Mucosa of rectum (tissue), 2 donors: ENCODE data around the gene DCAF7.

Experiments used
- H3K27ac ChIP-seq, 2 donors: one replicate each; pipeline ENCODE4 v1.7.0; 2013; ENCODE audit warnings: inconsistent platforms in 2 of 2, low read depth in 2 of 2, low read length in 2 of 2
- H3K27me3 ChIP-seq, 2 donors: one replicate each; pipeline ENCODE4 v1.7.0; 2013; ENCODE audit warnings: low read length in 2 of 2; ENCODE audit not compliant: control insufficient read depth in 2 of 2, insufficient read depth in 2 of 2
- H3K36me3 ChIP-seq, 2 donors: one replicate each; pipeline ENCODE4 v1.7.0; 2013; ENCODE audit warnings: low read length in 2 of 2; ENCODE audit not compliant: control insufficient read depth in 2 of 2, insufficient read depth in 2 of 2
- H3K4me1 ChIP-seq, 2 donors: one replicate each; pipeline ENCODE4 v1.7.0; 2013; ENCODE audit warnings: low read length in 2 of 2, mild to moderate bottlenecking in 1 of 2; ENCODE audit not compliant: control insufficient read depth in 2 of 2, insufficient read depth in 2 of 2
- H3K4me3 ChIP-seq, 2 donors: one replicate each; pipeline ENCODE4 v1.7.0; 2013; ENCODE audit warnings: low read length in 2 of 2
- H3K9ac ChIP-seq, 2 donors: one replicate each; pipeline ENCODE4 v1.7.0; 2013; ENCODE audit warnings: low read length in 2 of 2, low read depth in 1 of 2, mild to moderate bottlenecking in 1 of 2
- H3K9me3 ChIP-seq, 2 donors: one replicate each; pipeline ENCODE4 v1.7.0; 2013; ENCODE audit warnings: low read length in 2 of 2; ENCODE audit not compliant: control insufficient read depth in 2 of 2
- donor health status: healthy.
- donor health status: Normal muscosa, but diverticular disease.

Gene DCAF7

GRCh38 chr17:63546308-63547082, 3.8 kb upstream of the DCAF7 start:
- no peak overlapping the region for H3K9ac ChIP-seq
- no peaks in the 10 kb centered on the region for H3K27me3 ChIP-seq
- H3K27ac ChIP-seq, result no peak overlapping the region
- no peak overlapping the region for H3K4me3 ChIP-seq
- H3K9me3 ChIP-seq, result no peaks in the 10 kb centered on the region
- no peaks in the 10 kb centered on the region for H3K36me3 ChIP-seq
- peaks cover 6 to 8% of the 10 kb centered on the region in 2 donors for H3K4me1 ChIP-seq

- Histone ChIP-seq H3K27ac (no peak overlapping the region), H3K9ac (no peak overlapping the region), H3K36me3 (no peaks in the 10 kb centered on the region), H3K9me3 (no peaks in the 10 kb centered on the region), H3K27me3 (no peaks in the 10 kb centered on the region), H3K4me1 (peaks cover 9 to 11% of the 10 kb centered on the region in 2 donors), H3K4me3 (no peak overlapping the region)
These were observed 3.2 kb upstream of the DCAF7 start for GRCh38 chr17:63547083-63547523.

GRCh38 chr17:63549289-63549945, 860 bp upstream of the DCAF7 start:
- Histone ChIP-seq H3K27me3 (no peaks in the 10 kb centered on the region), H3K36me3 (peaks cover 0 to 6% of the 10 kb centered on the region in 2 donors), H3K9me3 (no peaks in the 10 kb centered on the region), H3K4me3 (peak overlapping the region; percentile 85 to 89), H3K27ac (peak overlapping the region; percentile 84 to 92), H3K9ac (peak overlapping the region; percentile 84 to 95), H3K4me1 (peaks cover 17 to 22% of the 10 kb centered on the region in 2 donors)

- Histone ChIP-seq H3K36me3 (peaks cover 0 to 6% of the 10 kb centered on the region in 2 donors), H3K9ac (peak overlapping the region; percentile 87 to 96), H3K4me1 (peaks cover 17 to 22% of the 10 kb centered on the region in 2 donors), H3K27me3 (no peaks in the 10 kb centered on the region), H3K27ac (peak overlapping the region; percentile 84 to 94), H3K9me3 (no peaks in the 10 kb centered on the region), H3K4me3 (peak overlapping the region; percentile 88 to 99)
These were observed 751 bp downstream of the DCAF7 start for GRCh38 chr17:63550817-63551639.

GRCh38 chr17:63552211-63552610, 1.9 kb downstream of the DCAF7 start:
- H3K4me3 ChIP-seq, result peak overlapping the region; percentile 48 to 99
- no peaks in the 10 kb centered on the region for H3K27me3 ChIP-seq
- H3K9ac ChIP-seq, result peak overlapping the region in 1 of 2 donors; percentile 24
- no peak overlapping the region for H3K27ac ChIP-seq
- H3K9me3 ChIP-seq, result no peaks in the 10 kb centered on the region
- H3K36me3 ChIP-seq, result peaks cover 0 to 6% of the 10 kb centered on the region in 2 donors
- peaks cover 17 to 22% of the 10 kb centered on the region in 2 donors for H3K4me1 ChIP-seq

GRCh38 chr17:63555500-63556156, 5.4 kb downstream of the DCAF7 start:
- H3K4me1 ChIP-seq, result peaks cover 12 to 18% of the 10 kb centered on the region in 2 donors
- no peaks in the 10 kb centered on the region for H3K27me3 ChIP-seq
- H3K9ac ChIP-seq, result no peak overlapping the region
- H3K36me3 ChIP-seq, result peaks cover 0 to 6% of the 10 kb centered on the region in 2 donors
- H3K4me3 ChIP-seq, result no peak overlapping the region
- H3K9me3 ChIP-seq, result no peaks in the 10 kb centered on the region
- no peak overlapping the region for H3K27ac ChIP-seq

- H3K9ac ChIP-seq, result no peak overlapping the region
- H3K4me3 ChIP-seq, result no peak overlapping the region
- peaks cover 3 to 10% of the 10 kb centered on the region in 2 donors for H3K4me1 ChIP-seq
- H3K36me3 ChIP-seq, result peaks cover 0 to 6% of the 10 kb centered on the region in 2 donors
- H3K27ac ChIP-seq, result no peak overlapping the region
- H3K9me3 ChIP-seq, result no peaks in the 10 kb centered on the region
- H3K27me3 ChIP-seq, result no peaks in the 10 kb centered on the region
These were observed 7.1 kb downstream of the DCAF7 start for GRCh38 chr17:63557416-63557815.

- H3K9me3 ChIP-seq, result no peaks in the 10 kb centered on the region
- H3K27ac ChIP-seq, result no peak overlapping the region
- H3K4me3 ChIP-seq, result no peak overlapping the region
- no peaks in the 10 kb centered on the region for H3K27me3 ChIP-seq
- no peak overlapping the region for H3K9ac ChIP-seq
- H3K36me3 ChIP-seq, result peaks cover 0 to 4% of the 10 kb centered on the region in 2 donors
- H3K4me1 ChIP-seq, result peaks cover 0 to 2% of the 10 kb centered on the region in 2 donors
These were observed 8.2 kb downstream of the DCAF7 start for GRCh38 chr17:63558441-63558840.

GRCh38 chr17:63561819-63562218, 11.5 kb downstream of the DCAF7 start:
- Histone ChIP-seq H3K36me3 (no peaks in the 10 kb centered on the region), H3K9ac (no peak overlapping the region), H3K27me3 (no peaks in the 10 kb centered on the region), H3K4me3 (no peak overlapping the region), H3K9me3 (no peaks in the 10 kb centered on the region), H3K4me1 (no peaks in the 10 kb centered on the region), H3K27ac (no peak overlapping the region)
